GM12878 (cell line): Measurements from ENCODE around the gene SMARCB1.

Experiments used
- BRCA1 ChIP-seq: IDR thresholded peaks from 2 replicates; pipeline ENCODE4 v1.6.1; 2011; ENCODE audit warnings: low read depth, low read length, improper control_type of control experiment
- ETV6 ChIP-seq, 2 experiments: fragments of 450-650 bp in 1 of 2; IDR thresholded peaks in 1 of 2; conservative IDR thresholded peaks in 1 of 2; 2 replicates each; pipeline ENCODE4 v1.6.1; 2014; ENCODE audit warnings: antibody characterized with exemption in 1 of 2, borderline replicate concordance in 1 of 2, low read depth in 1 of 2, mild to moderate bottlenecking in 1 of 2, moderate library complexity in 1 of 2
- NFYB ChIP-seq: IDR thresholded peaks from 2 replicates; pipeline ENCODE4 v1.6.1; 2011; ENCODE audit warnings: low read depth, mild to moderate bottlenecking, low read length, improper control_type of control experiment, moderate library complexity; ENCODE audit not compliant: insufficient read depth
- POLR2A ChIP-seq: IDR thresholded peaks from 2 replicates; pipeline ENCODE4 v1.6.1; 2011; ENCODE audit warnings: low read depth, mild to moderate bottlenecking, low read length
- RELA ChIP-seq: fragments of 450-650 bp; IDR thresholded peaks from 2 replicates; pipeline ENCODE4 v1.8.0; 2014; ENCODE audit warnings: borderline replicate concordance; ENCODE audit not compliant: partially characterized antibody
- RFX5 ChIP-seq: IDR thresholded peaks from 2 replicates; pipeline ENCODE4 v1.6.1; 2011; ENCODE audit warnings: low read depth, low read length, improper control_type of control experiment
- SRF ChIP-seq, 2 experiments: IDR thresholded peaks; 2 replicates each; pipeline ENCODE4 v1.6.1; 2011; ENCODE audit warnings: low read depth in 2 of 2, low read length in 2 of 2, mild to moderate bottlenecking in 1 of 2, moderate library complexity in 1 of 2
- TF ChIP-seq, protein P1 (sequence below), 3 experiments: IDR thresholded peaks in 2 of 3; conservative IDR thresholded peaks in 1 of 3; 2 replicates each; pipeline ENCODE4 v1.5.1; 2011; ENCODE audit warnings: low read depth in 3 of 3, low read length in 3 of 3, mild to moderate bottlenecking in 3 of 3, control low read depth in 2 of 3, moderate library complexity in 2 of 3, inconsistent platforms in 1 of 3, mixed read lengths in 1 of 3; ENCODE audit not compliant: control insufficient read depth in 2 of 3, insufficient read depth in 1 of 3; ENCODE audit errors: extremely low read depth in 1 of 3
- TF ChIP-seq, protein P2 (sequence below): IDR thresholded peaks from 2 replicates; pipeline ENCODE4 v1.6.1; 2012; ENCODE audit warnings: low read depth, low read length, improper control_type of control experiment
- TF ChIP-seq, protein P3 (sequence below): fragments of 450-650 bp; formaldehyde crosslinking; IDR thresholded peaks from 2 replicates; pipeline ENCODE4 v1.5.0; 2022; ENCODE audit warnings: mild to moderate bottlenecking, missing genetic modification characterization
- TF ChIP-seq, protein P4 (sequence below): IDR thresholded peaks from 2 replicates; pipeline ENCODE4 v1.6.1; 2012; ENCODE audit warnings: low read length, inconsistent platforms

DNA sequence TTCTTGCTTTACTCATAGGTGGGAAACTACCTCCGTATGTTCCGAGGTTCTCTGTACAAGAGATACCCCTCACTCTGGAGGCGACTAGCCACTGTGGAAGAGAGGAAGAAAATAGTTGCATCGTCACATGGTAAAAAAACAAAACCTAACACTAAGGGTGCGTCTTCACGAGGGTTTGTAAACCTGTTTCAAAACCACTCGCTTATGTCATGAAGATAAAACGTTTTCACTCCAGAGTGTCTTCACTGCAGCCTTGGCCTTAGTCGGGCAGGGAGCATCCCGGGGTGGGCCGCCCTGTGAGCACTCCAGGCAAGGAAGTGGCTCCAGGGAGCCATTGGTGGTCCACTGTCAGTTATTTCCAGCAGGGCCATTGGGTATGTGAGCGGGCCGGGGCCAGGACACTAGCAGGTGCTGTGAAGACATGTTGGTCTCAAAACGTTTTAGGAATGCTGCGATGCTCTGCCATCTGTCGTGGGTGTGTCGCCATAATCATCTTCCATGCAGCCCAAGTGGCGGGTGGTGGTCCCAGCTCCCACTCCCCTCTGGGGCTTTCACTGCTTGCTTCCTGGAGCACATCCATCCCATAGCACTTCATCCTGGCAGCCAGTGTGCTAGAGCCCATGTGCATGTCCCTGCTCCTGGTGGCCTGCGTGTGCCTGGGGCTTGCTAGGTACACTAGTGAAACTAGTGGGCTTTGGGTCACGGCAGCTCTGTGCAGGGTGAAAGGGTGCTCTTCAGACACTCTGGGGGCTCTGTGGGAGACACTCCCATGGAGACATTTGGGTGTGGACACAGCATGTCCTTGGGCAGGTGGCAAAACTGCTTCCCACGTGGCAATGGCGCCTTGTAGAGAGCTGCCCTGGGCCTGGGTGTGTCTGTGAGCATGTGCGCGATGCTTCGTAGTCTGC, 5.2 kb downstream of the SMARCB1 start:
- TF ChIP-seq BRCA1 (no peak), ETV6 (conservative IDR thresholded peaks at IDR 0.05 in 1 of 2, IDR thresholded peaks at IDR 0.05 in 1 of 2; ENCODE audit: borderline replicate concordance in 1 of 2, low read depth in 1 of 2) (no peak), NFYB (no peak), RELA (no peak), SRF (IDR thresholded peaks at IDR 0.05; ENCODE audit: low read depth in 2 of 2, low read length in 2 of 2) (no peak), POLR2A (no peak), RFX5 (no peak)
- TF ChIP-seq, protein P1, sequence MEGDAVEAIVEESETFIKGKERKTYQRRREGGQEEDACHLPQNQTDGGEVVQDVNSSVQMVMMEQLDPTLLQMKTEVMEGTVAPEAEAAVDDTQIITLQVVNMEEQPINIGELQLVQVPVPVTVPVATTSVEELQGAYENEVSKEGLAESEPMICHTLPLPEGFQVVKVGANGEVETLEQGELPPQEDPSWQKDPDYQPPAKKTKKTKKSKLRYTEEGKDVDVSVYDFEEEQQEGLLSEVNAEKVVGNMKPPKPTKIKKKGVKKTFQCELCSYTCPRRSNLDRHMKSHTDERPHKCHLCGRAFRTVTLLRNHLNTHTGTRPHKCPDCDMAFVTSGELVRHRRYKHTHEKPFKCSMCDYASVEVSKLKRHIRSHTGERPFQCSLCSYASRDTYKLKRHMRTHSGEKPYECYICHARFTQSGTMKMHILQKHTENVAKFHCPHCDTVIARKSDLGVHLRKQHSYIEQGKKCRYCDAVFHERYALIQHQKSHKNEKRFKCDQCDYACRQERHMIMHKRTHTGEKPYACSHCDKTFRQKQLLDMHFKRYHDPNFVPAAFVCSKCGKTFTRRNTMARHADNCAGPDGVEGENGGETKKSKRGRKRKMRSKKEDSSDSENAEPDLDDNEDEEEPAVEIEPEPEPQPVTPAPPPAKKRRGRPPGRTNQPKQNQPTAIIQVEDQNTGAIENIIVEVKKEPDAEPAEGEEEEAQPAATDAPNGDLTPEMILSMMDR (IDR thresholded peaks at IDR 0.05 in 2 of 3, conservative IDR thresholded peaks at IDR 0.05 in 1 of 3; ENCODE audit: control insufficient read depth in 2 of 3, extremely low read depth in 1 of 3, insufficient read depth in 1 of 3, low read depth in 3 of 3, low read length in 3 of 3): no peak
- TF ChIP-seq, protein P2, sequence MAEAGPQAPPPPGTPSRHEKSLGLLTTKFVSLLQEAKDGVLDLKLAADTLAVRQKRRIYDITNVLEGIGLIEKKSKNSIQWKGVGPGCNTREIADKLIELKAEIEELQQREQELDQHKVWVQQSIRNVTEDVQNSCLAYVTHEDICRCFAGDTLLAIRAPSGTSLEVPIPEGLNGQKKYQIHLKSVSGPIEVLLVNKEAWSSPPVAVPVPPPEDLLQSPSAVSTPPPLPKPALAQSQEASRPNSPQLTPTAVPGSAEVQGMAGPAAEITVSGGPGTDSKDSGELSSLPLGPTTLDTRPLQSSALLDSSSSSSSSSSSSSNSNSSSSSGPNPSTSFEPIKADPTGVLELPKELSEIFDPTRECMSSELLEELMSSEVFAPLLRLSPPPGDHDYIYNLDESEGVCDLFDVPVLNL: no peak
- TF ChIP-seq, protein P3, sequence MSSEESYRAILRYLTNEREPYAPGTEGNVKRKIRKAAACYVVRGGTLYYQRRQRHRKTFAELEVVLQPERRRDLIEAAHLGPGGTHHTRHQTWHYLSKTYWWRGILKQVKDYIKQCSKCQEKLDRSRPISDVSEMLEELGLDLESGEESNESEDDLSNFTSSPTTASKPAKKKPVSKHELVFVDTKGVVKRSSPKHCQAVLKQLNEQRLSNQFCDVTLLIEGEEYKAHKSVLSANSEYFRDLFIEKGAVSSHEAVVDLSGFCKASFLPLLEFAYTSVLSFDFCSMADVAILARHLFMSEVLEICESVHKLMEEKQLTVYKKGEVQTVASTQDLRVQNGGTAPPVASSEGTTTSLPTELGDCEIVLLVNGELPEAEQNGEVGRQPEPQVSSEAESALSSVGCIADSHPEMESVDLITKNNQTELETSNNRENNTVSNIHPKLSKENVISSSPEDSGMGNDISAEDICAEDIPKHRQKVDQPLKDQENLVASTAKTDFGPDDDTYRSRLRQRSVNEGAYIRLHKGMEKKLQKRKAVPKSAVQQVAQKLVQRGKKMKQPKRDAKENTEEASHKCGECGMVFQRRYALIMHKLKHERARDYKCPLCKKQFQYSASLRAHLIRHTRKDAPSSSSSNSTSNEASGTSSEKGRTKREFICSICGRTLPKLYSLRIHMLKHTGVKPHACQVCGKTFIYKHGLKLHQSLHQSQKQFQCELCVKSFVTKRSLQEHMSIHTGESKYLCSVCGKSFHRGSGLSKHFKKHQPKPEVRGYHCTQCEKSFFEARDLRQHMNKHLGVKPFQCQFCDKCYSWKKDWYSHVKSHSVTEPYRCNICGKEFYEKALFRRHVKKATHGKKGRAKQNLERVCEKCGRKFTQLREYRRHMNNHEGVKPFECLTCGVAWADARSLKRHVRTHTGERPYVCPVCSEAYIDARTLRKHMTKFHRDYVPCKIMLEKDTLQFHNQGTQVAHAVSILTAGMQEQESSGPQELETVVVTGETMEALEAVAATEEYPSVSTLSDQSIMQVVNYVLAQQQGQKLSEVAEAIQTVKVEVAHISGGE: no peak
- TF ChIP-seq, protein P4, sequence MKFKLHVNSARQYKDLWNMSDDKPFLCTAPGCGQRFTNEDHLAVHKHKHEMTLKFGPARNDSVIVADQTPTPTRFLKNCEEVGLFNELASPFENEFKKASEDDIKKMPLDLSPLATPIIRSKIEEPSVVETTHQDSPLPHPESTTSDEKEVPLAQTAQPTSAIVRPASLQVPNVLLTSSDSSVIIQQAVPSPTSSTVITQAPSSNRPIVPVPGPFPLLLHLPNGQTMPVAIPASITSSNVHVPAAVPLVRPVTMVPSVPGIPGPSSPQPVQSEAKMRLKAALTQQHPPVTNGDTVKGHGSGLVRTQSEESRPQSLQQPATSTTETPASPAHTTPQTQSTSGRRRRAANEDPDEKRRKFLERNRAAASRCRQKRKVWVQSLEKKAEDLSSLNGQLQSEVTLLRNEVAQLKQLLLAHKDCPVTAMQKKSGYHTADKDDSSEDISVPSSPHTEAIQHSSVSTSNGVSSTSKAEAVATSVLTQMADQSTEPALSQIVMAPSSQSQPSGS: no peak
